Activated CD8-positive, alpha-beta memory T cell treated with anti-CD3 and anti-CD28 coated beads for 36 hours (primary cell): Measurements from ENCODE around the gene KRTAP5-2. TPM values are rescaled to one million over a fixed set of nuclear protein-coding genes. Genes with fewer than 3 reads are reported as not detected.

Experiments used
- CTCF ChIA-PET: fragments of 350-600 bp; sonication (Branson Sonifier 250); formaldehyde crosslinking; loops from one replicate; lab custom pipeline; 2021; ENCODE audit warnings: antibody characterized with exemption; lab: Charles Lee
- POLR2A ChIA-PET: fragments of 350-600 bp; sonication (Branson Sonifier 250); formaldehyde crosslinking; loops from one replicate; lab custom pipeline; 2021; ENCODE audit warnings: antibody characterized with exemption; lab: Charles Lee
- total RNA-seq, 2 experiments: library from RNA; stranded (reverse); gene quantifications; one replicate each; pipeline ENCODE4 v1.2.3, GENCODE V29; 2021

The KRTAP5-2 gene
- total RNA-seq, 2 experiments from 2014 or later: not detected

- POLR2A ChIA-PET: no interaction called here
- CTCF ChIA-PET: interaction anchor here (4.7 kb wide), 1 partner anchor 26 kb away, joined by 79 read pairs; the partner anchor contains the start of gene DUSP8
These were observed 48.5 kb downstream of the KRTAP5-2 start for GRCh38 chr11:1549338-1550330.

- ChIA-PET POLR2A (interaction anchor here (1.2 kb wide), 1 partner anchor 24 kb away, joined by 3 read pairs; the partner anchor contains the start of gene DUSP8), CTCF (interaction anchor here (2.6 to 4.7 kb wide), 2 partner anchors 27 to 80 kb away, joined by 19 to 79 read pairs; partner anchors contain the start of genes DUSP8 and KRTAP5-5)
These were observed 49.6 kb downstream of the KRTAP5-2 start for GRCh38 chr11:1548221-1549070.

- ChIA-PET POLR2A (interaction anchor here (1.2 kb wide), 1 partner anchor 25 kb away, joined by 3 read pairs; the partner anchor contains the start of gene DUSP8), CTCF (interaction anchor here (1.0 to 4.7 kb wide), 8 partner anchors 10 to 91 kb away, joined by 4 to 79 read pairs (median 4); partner anchors contain the start of genes DUSP8 and KRTAP5-5)
These were observed 50.5 kb downstream of the KRTAP5-2 start for GRCh38 chr11:1547467-1548098.

Other genes starting within 250 kb of the KRTAP5-2 start
- 1 to 10 TPM in 1 of 2 experiments, under 1 TPM in 1; 0.71 to 1.3 TPM for gene BRSK2, start 208.4 kb downstream of the KRTAP5-2 start, total RNA-seq
- 10 to 100 TPM; 19.5 to 22.0 TPM for gene MOB2, start 111.5 kb downstream of the KRTAP5-2 start, total RNA-seq
- 1 to 10 TPM; 1.7 to 2.0 TPM for gene DUSP8, start 26.0 kb downstream of the KRTAP5-2 start, total RNA-seq
- gene KRTAP5-1, start 13.0 kb downstream of the KRTAP5-2 start, total RNA-seq: not detected
- not detected for gene KRTAP5-3, start 10.2 kb upstream of the KRTAP5-2 start, total RNA-seq
- not detected for gene KRTAP5-4, start 23.8 kb upstream of the KRTAP5-2 start, total RNA-seq
- gene KRTAP5-5, start 31.5 kb upstream of the KRTAP5-2 start, total RNA-seq: not detected
- not detected for gene KRTAP5-6, start 98.9 kb upstream of the KRTAP5-2 start, total RNA-seq
- gene IFITM10, start 152.3 kb upstream of the KRTAP5-2 start, total RNA-seq: 1 to 10 TPM in 1 of 2 experiments, under 1 TPM in 1; 0.61 to 1.2 TPM
- gene CTSD, start 165.6 kb upstream of the KRTAP5-2 start, total RNA-seq: 100 to 1,000 TPM; 104 TPM
- not detected for gene SYT8, start 236.7 kb upstream of the KRTAP5-2 start, total RNA-seq
- under 1 TPM; 0.55 to 0.57 TPM for gene TNNI2, start 240.7 kb upstream of the KRTAP5-2 start, total RNA-seq